Testis (tissue), 3 donors: ENCODE results near the gene GLCE. TPM values are rescaled to one million over a fixed set of nuclear protein-coding genes. Genes with fewer than 3 reads are reported as not detected.

Experiments
- DNase-seq: peaks from one replicate; pipeline ENCODE4 v3.0.0-alpha.2; 2019
- H3K27ac ChIP-seq, 2 donors: fragments of 200-600 bp; sonication (generic); one replicate each; pipeline ENCODE4 v1.5.1; 2019
- H3K27me3 ChIP-seq: fragments of 200-600 bp; sonication (generic); one replicate; pipeline ENCODE4 v1.5.1; 2019
- H3K36me3 ChIP-seq: fragments of 200-600 bp; sonication (generic); one replicate; pipeline ENCODE4 v1.5.1; 2017; ENCODE audit warnings: low read depth; ENCODE audit errors: missing control alignments
- H3K4me1 ChIP-seq: fragments of 200-600 bp; sonication (generic); one replicate; pipeline ENCODE4 v1.5.1; 2019
- H3K4me3 ChIP-seq, 2 donors: fragments of 200-600 bp; sonication (generic); one replicate each; pipeline ENCODE4 v1.5.1; 2017 to 2019
- H3K9me3 ChIP-seq: fragments of 200-600 bp; sonication (generic); one replicate; pipeline ENCODE4 v1.5.1; 2017
- CTCF ChIP-seq, 3 experiments: fragments of 450-650 bp in 2 of 3; fragments of 200-600 bp in 1 of 3; sonication (generic) in 1 of 3; IDR thresholded peaks; one replicate each; pipeline ENCODE4 v1.5.1; 2016 to 2019; ENCODE audit warnings: antibody characterized with exemption in 3 of 3, mild to moderate bottlenecking in 2 of 3, moderate library complexity in 1 of 3
- POLR2A ChIP-seq: fragments of 450-650 bp; IDR thresholded peaks from one replicate; pipeline ENCODE4 v1.6.1; 2017; ENCODE audit warnings: antibody characterized with exemption, mild to moderate bottlenecking, moderate library complexity
- WGBS, 2 donors: methylation state at CpG; one replicate each; pipeline ENCODE4 v1.1.5; 2018; 5-methylcytosine and 5-hydroxymethylcytosine counted together
- intact Hi-C: fragments of 100-400 bp; cut with DNase I; formaldehyde crosslinking; loops from one replicate; pipeline ENCODE4 v1.15.1; 2023; ENCODE audit warnings: low total_unique reads
- polyA plus RNA-seq: library from polyadenylated mRNA; stranded (reverse); fragments of 350-450 nt; fragmentation: Illumina TruSeq; extraction: RNeasy Lipid Tissue Mini Kit (QIAGEN cat#74804); gene quantifications from one replicate; pipeline ENCODE4 v1.2.3, GENCODE V29; 2014; ENCODE audit warnings: low read depth, low replicate concordance; ENCODE audit not compliant: insufficient read depth
- total RNA-seq, 2 donors: library from RNA; depleted of rRNA; stranded (reverse); fragments of >200 nt; gene quantifications; one replicate each; pipeline ENCODE4 v1.2.3, GENCODE V29; 2016

The GLCE gene
- total and polyA plus RNA-seq, 3 donors from 2014 or later = 10.2 to 18.0 (median 15.5) TPM

GRCh38 chr15:69232765-69233164 is 72.3 kb downstream of the GLCE start:
- H3K4me1 ChIP-seq = no peaks in the 10 kb centered on the region
- no peaks in the 10 kb centered on the region for H3K27me3 ChIP-seq
- 36 to 67% methylated on average over 1 of the region's 1 CpG for WGBS, 2 donors
- intact Hi-C loops = no loop called here
- no peak overlapping the region for H3K27ac ChIP-seq
- H3K9me3 ChIP-seq = no peaks in the 10 kb centered on the region
- no peaks in the 10 kb centered on the region for H3K36me3 ChIP-seq
- H3K4me3 ChIP-seq = no peak overlapping the region
- no peak for DNase-seq
- no peak for TF ChIP-seq CTCF (IDR thresholded peaks at IDR 0.05)
- no peak for TF ChIP-seq POLR2A

- no peak for TF ChIP-seq POLR2A
- no peak for TF ChIP-seq CTCF (IDR thresholded peaks at IDR 0.05)
- Histone ChIP-seq H3K36me3 (no peaks in the 10 kb centered on the region), H3K27ac (no peak overlapping the region), H3K27me3 (no peaks in the 10 kb centered on the region), H3K4me3 (no peak overlapping the region), H3K4me1 (no peaks in the 10 kb centered on the region), H3K9me3 (no peaks in the 10 kb centered on the region)
- no peak for DNase-seq
- intact Hi-C loops = no loop called here
Measured at GRCh38 chr15:69234676-69235075, 74.2 kb downstream of the GLCE start.

GRCh38 chr15:69236505-69236904 is 76.1 kb downstream of the GLCE start:
- H3K4me3 ChIP-seq = no peak overlapping the region
- DNase-seq = no peak
- H3K9me3 ChIP-seq = no peaks in the 10 kb centered on the region
- H3K27ac ChIP-seq = no peak overlapping the region
- 92 to 93% methylated on average over 4 of the region's 4 CpGs for WGBS, 2 donors
- TF ChIP-seq POLR2A = no peak
- TF ChIP-seq CTCF (IDR thresholded peaks at IDR 0.05) = no peak
- H3K27me3 ChIP-seq = no peaks in the 10 kb centered on the region
- no peaks in the 10 kb centered on the region for H3K4me1 ChIP-seq
- intact Hi-C loops = no loop called here
- no peaks in the 10 kb centered on the region for H3K36me3 ChIP-seq

- DNase-seq = no peak
- H3K27ac ChIP-seq = no peak overlapping the region
- H3K27me3 ChIP-seq = no peaks in the 10 kb centered on the region
- no peak overlapping the region for H3K4me3 ChIP-seq
- H3K9me3 ChIP-seq = no peaks in the 10 kb centered on the region
- H3K4me1 ChIP-seq = no peaks in the 10 kb centered on the region
- 93 to 100% methylated on average over 1 of the region's 1 CpG for WGBS, 2 donors
- intact Hi-C loops = no loop called here
- no peaks in the 10 kb centered on the region for H3K36me3 ChIP-seq
- TF ChIP-seq POLR2A = no peak
- no peak for TF ChIP-seq CTCF (IDR thresholded peaks at IDR 0.05)
Measured at GRCh38 chr15:69237718-69238117, 77.3 kb downstream of the GLCE start.

GRCh38 chr15:69244798-69245197 is 84.4 kb downstream of the GLCE start:
- 12 to 26% methylated on average over 2 of the region's 2 CpGs for WGBS, 2 donors
- TF ChIP-seq CTCF (IDR thresholded peaks at IDR 0.05) (no peak), POLR2A (no peak)
- Histone ChIP-seq H3K27ac (no peak overlapping the region), H3K36me3 (no peaks in the 10 kb centered on the region), H3K9me3 (no peaks in the 10 kb centered on the region), H3K4me1 (no peaks in the 10 kb centered on the region), H3K4me3 (no peak overlapping the region), H3K27me3 (no peaks in the 10 kb centered on the region)
- DNase-seq = no peak
- intact Hi-C loops = no loop called here
